Coronary artery (tissue), 2 donors: ENCODE data around the gene SMIM15.

ENCODE experiments used
- DNase-seq: peaks from one replicate; pipeline ENCODE4 v3.0.0-alpha.2; 2017; ENCODE audit warnings: low spot score
- H3K27ac ChIP-seq, 2 donors: fragments of 200-600 bp; sonication (generic); one replicate each; pipeline ENCODE4 v1.5.1; 2016 to 2019
- H3K4me3 ChIP-seq: fragments of 200-600 bp; sonication (generic); 2 replicates; pipeline ENCODE4 v1.5.1; 2016; ENCODE audit warnings: mild to moderate bottlenecking, moderate library complexity
- TF ChIP-seq, protein P1 (sequence below): fragments of 200-600 bp; sonication (generic); IDR thresholded peaks from one replicate; pipeline ENCODE4 v1.5.1; 2019; ENCODE audit warnings: antibody characterized with exemption

SMIM15 gene

DNA sequence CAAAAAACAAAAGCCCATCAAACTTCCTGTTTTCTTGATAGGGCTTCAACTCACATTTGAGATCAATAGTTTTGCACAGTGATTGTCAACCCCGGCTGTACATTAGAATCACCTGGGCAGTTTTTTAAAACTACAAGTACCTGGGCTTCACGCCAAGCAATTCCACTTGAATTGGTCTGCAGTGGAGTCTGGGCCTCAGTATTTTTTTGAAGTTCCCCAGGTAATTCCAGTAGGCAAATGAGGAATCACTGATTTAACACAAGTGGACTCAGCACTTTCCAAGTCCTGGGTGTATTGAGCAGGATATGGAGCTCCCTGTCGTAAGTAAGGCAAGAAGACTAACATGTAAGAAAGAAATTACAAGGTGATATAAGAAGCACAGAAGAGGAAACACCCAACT, 14.8 kb upstream of the SMIM15 start:
- Histone ChIP-seq H3K4me3 (no peak overlapping the region), H3K27ac (no peak overlapping the region)
- DNase-seq: no peak
- TF ChIP-seq, protein P1, sequence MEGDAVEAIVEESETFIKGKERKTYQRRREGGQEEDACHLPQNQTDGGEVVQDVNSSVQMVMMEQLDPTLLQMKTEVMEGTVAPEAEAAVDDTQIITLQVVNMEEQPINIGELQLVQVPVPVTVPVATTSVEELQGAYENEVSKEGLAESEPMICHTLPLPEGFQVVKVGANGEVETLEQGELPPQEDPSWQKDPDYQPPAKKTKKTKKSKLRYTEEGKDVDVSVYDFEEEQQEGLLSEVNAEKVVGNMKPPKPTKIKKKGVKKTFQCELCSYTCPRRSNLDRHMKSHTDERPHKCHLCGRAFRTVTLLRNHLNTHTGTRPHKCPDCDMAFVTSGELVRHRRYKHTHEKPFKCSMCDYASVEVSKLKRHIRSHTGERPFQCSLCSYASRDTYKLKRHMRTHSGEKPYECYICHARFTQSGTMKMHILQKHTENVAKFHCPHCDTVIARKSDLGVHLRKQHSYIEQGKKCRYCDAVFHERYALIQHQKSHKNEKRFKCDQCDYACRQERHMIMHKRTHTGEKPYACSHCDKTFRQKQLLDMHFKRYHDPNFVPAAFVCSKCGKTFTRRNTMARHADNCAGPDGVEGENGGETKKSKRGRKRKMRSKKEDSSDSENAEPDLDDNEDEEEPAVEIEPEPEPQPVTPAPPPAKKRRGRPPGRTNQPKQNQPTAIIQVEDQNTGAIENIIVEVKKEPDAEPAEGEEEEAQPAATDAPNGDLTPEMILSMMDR: no peak

DNA sequence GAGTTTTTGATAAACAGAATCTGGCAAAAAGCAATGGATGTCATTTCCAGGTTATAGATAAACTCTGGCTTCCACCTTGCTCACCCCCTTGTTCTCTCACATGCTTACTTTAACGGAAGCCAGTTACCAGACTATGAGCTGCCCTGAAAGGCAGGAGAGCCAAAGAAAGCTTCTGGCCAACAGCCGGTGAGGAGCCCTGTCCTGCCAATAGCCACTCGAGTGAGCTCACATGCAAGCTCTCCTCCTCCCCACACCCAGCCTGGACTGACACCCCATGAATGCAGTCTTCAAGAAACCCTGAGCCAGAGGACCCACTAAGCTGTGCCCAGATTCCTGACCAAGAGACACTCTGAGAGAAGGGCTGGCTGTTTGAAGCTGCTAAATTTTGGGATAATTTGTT, 14.4 kb upstream of the SMIM15 start:
- TF ChIP-seq, protein P1: no peak
- no peak for DNase-seq
- Histone ChIP-seq H3K27ac (no peak overlapping the region), H3K4me3 (no peak overlapping the region)

DNA sequence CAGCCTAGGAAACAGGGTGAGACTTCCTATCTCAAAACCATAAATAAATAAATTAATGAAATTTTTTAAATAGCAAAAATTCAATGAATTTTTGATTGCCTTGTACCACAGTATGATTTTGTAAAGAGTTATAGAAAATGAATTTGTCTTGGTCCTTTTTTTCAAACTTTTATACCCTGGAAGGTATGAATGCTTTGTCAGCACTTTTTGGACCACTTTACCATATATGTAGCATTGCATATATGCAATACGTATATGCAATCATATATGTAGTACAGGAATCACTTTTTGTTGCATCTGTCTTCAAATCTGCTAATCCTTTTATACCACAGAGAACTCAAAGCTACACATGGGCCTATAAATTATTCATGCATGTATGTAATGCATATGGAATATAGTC, 9.2 kb upstream of the SMIM15 start:
- H3K4me3 ChIP-seq: no peak overlapping the region
- DNase-seq: no peak
- TF ChIP-seq, protein P1: no peak
- H3K27ac ChIP-seq: no peak overlapping the region

DNA sequence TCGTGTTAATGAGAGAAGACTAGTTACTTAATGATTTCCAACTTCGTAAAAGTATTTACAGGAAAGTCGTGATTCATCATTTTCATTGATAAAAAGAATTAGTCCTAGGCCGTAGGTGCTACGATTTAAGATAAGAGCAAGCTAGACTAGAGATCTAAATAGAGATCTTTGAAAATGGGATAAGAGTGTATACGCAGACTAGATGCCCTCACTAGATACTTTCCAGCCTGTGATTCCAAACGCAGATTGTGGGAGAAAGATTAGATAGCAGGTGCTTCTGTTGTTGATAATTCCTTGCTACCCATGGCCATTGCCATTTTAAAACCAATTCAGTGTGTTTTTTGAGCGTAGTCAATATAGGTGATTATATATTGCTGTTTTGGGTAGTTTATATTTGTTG, 6.7 kb upstream of the SMIM15 start:
- no peak overlapping the region for H3K27ac ChIP-seq
- no peak overlapping the region for H3K4me3 ChIP-seq
- no peak for DNase-seq
- TF ChIP-seq, protein P1: no peak

DNA sequence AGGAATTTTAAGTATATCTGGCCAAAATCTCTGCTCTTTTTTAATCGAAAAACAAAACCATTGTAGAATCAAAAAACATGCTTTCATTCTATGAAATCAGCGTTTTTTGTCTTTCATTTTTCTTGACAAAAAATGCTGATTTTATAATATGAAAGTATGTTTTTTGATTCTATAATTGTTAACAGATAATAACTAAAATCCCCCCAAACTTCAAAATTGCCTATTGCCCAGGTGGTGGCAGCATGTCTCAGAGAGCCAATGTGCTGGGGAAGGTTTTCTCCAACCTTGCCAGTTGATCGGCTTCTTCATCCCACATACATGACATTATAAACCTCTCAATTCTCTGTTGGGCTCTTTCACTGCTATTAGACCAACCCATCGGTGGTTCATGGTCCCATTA, 5.1 kb upstream of the SMIM15 start:
- DNase-seq: no peak
- Histone ChIP-seq H3K4me3 (no peak overlapping the region), H3K27ac (no peak overlapping the region)
- TF ChIP-seq, protein P1: no peak

DNA sequence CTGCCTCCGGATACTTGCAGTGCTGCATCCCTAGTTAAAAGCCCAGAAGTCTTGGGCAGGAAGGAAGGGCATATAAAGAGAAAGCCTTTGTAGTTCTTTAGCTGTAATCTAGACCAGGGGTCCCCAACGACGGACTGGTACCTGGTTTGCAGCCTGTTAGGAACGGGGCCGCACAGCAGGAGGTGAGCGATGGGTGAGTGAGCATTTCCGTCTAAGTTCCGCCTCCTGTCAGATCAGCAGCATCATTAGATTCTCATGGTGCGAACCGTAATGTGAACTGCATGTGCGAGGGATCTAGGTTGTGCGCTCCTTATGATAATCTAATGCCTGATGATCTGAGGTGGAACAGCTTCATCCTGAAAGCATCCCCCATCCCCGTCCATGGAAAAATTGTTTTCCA, 1.6 kb upstream of the SMIM15 start:
- TF ChIP-seq, protein P1: no peak
- no peak for DNase-seq
- Histone ChIP-seq H3K4me3 (no peak overlapping the region), H3K27ac (no peak overlapping the region)

DNA sequence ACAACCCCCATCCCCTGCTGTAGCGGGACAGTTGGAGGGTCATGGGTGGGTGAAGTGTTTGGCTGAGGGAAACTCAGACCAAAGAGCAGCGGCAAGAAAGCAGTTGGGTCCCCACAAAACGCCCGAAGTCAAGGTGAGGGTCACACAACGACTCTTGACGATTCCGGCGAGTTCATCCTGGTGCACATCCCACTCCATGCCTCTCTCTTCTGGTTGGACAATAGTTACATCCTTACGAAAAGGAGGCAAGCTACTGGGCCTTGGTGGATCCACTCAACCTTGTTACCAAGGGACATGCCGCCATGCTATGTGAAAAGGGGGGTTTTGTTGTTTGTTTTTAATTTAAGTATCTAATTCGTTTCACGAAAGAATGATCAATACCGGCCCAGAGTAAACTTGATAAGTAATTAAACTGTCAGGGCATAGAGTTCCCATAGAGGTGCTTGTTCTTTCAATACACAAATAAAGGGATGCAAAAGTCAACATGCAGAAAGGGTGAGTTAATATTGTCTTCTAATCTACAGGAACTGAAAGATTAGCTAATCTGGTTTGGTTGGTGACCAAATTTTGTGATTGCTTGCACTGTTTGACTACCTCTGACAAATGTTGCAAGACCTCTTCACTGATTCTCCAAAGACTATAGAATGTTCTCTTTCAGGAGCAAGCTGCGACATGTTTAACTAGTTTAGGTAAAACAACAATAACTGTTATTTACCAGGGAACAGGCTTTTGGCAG, 732 bp upstream of the SMIM15 start:
- TF ChIP-seq, protein P1: no peak
- DNase-seq: no peak
- peak overlapping the region; percentile 81 to 91 for H3K27ac ChIP-seq

More for the DNA sequence above, 732 bp upstream of the SMIM15 start:
- H3K4me3 ChIP-seq: peak overlapping the region; percentile 89
